CD4-positive, alpha-beta T cell treated with Interleukin-6 at 100 ng/mL for 8 hours (primary cell): ENCODE data around the gene NXPE4.
"Not testable (repeated sequence)": the region's sequence is repeated elsewhere in the genome, so short reads cannot be mapped to it uniquely, and the experiment has no call there.

Source experiments
- DNase-seq: peaks from one replicate; pipeline ENCODE4 v3.0.0-alpha.2; 2020; ENCODE audit warnings: mixed read lengths, low spot score

Gene NXPE4

DNA sequence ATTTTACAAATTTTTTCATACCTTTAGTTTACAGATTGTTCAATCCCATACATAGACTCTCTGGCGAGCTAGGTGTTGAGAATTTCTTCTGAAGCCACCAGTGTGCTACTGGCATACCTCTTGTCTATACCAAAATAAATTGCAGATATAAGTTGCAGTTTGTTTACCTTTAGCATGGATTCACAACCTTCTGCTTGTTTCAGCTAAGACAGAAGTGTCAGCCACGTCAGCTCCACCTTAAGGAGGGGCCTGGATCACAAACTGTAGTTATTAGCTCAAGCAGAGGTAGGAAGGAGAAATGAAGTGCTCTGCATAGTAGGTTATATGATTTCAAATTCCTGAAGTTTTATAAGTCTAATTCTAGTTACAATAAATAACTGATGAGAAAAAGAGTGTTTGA lies at the start of gene NXPE4:
NXPE4 (minus strand) TSS at position 216 of the 400 bp plus-strand sequence. CDS start 1,027 bp downstream, outside the sequence.
- no peak for DNase-seq

- not testable (repeated sequence) for DNase-seq
These were observed 43.9 kb upstream of the NXPE4 start for GRCh38 chr11:114639440-114639839.

DNA sequence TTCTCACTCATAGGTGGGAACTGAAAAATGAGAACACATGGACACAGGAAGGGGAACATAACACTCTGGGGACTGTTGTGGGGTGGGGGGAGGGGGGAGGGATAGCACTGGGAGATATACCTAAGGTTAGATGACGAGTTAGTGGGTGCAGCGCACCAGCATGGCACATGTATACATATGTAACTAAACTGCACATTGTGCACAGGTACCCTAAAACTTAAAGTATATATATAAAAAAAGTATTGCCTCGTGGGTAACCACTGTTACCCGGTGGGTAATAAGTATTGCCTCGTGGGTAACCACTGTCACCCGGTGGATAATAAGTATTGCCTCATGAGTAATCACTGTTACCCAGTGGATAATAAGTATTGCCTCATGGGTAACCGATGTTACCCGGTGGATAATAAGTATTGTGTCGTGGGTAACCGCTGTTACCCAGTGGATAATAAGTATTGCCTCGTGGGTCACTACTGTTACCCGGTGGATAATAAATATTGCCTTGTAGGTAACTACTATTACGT lies 35.9 kb upstream of the NXPE4 start:
- DNase-seq, result not testable (repeated sequence)

GRCh38 chr11:114625294-114625693 lies 29.7 kb upstream of the NXPE4 start:
- DNase-seq, result no peak

GRCh38 chr11:114624455-114625207 lies 29.0 kb upstream of the NXPE4 start:
- DNase-seq, result no peak

DNA sequence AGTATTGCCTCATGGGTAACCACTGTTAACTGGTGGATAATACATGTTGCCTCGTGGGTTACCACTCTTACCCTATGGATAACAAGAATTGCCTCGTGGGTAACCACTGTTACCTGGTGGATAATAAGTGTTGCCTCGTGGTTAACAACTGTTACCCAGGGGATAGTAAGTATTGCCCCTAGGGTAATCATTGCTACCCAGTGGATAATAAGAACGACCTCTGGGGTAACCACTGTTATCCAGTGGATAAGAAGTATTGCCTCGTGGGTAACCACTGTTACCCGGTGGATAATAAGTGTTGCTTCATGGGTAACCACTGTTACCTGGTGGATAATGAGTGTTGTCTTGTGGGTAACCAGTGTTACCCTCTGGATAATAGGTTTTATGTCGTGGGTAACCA lies 28.1 kb upstream of the NXPE4 start:
- no peak for DNase-seq

GRCh38 chr11:114622858-114623257 lies 27.3 kb upstream of the NXPE4 start:
- DNase-seq, result no peak

- no peak for DNase-seq
These were observed 26.6 kb upstream of the NXPE4 start for GRCh38 chr11:114621950-114622809.

DNA sequence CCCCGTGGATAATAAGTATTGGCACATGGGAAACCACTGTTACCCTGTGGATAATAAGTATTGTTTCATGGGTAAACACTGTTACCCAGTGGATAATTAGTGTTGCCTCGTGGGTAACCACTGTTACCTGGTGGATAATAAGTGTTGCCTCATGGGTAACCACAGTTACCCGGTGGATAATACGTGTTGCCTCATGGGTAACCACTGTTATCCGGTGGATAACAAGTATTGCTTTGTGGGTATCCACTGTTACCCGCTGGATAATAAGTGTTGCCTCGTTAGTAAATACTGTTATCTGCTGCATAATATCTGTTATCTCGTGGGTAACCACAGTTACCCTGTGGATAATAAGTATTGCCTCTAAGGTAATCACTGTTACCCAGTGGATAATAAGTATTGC lies 25.5 kb upstream of the NXPE4 start:
- DNase-seq, result no peak

DNA sequence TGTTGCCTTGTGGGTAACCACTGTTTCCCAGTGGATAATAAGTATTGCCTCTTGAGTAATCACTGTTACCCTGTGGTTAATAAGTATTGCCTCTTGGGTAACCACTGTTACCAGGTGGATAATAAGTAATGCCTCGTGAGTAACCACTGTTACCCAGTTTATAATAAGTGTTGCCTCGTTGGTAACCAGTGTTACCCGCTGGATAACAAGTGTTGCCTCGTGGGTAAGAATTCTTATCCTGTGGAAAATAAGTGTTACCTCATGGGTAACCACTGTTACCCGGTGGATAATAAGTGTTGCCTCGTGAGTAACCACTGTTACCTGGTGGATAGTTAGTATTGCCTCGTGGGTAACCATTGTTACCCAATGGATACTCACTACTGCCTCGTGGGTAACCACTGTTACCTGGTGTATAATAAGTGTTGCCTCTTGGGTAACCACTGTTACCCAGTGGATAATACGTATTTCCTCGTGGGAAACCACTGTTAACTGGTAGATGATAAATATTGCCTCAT lies 24.1 kb upstream of the NXPE4 start:
- DNase-seq, result no peak

- DNase-seq, result no peak
These were observed 22.6 kb upstream of the NXPE4 start for GRCh38 chr11:114618139-114618538.

- DNase-seq, result no peak
These were observed 21.9 kb upstream of the NXPE4 start for GRCh38 chr11:114617157-114618124.

GRCh38 chr11:114616516-114616915 lies 20.9 kb upstream of the NXPE4 start:
- no peak for DNase-seq

DNA sequence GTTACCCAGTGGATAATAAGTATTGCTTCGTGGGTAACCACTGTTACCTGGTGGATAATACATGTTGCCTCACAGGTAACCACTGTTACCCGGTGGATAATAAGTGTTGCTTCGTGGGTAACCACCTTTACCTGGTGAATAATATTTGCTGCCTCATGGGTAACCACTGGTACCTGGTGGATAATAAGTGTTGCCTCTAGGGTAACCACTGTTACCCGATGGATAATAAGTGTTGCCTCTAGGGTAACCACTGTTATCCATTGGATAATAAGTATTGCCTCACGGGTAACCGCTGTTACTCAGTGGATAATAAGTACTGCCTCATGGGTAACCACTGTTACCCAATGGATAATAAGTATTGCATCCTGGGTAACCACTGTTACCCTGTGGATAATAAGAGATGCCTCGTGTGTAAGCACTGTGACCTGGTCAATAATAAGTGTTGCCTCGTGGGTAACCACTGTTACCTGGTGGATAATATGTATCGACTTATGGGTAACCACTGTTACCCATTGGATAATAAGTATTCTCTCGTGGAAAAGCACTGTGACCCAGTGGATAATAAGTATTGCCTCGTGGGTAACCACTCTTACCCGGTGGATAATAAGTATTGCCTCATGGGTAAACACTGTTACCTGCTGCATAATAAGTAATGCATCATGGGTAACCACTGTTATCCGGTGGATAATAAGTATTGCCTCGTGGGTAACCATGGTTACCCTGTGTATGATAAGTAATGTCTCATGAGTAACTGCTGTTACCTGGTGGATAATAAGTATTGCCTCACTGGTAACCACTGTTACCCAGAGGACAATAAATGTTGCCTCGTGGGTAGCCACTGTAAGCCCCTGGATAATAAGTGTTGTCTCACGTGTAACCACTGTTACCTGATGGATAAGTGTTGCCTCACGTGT lies 20.1 kb upstream of the NXPE4 start:
- DNase-seq, result no peak

- DNase-seq, result no peak
These were observed 18.6 kb upstream of the NXPE4 start for GRCh38 chr11:114614127-114614720.

- DNase-seq, result not testable (repeated sequence)
These were observed 17.5 kb upstream of the NXPE4 start for GRCh38 chr11:114613094-114613493.

GRCh38 chr11:114612686-114613085 lies 17.1 kb upstream of the NXPE4 start:
- DNase-seq, result no peak

DNA sequence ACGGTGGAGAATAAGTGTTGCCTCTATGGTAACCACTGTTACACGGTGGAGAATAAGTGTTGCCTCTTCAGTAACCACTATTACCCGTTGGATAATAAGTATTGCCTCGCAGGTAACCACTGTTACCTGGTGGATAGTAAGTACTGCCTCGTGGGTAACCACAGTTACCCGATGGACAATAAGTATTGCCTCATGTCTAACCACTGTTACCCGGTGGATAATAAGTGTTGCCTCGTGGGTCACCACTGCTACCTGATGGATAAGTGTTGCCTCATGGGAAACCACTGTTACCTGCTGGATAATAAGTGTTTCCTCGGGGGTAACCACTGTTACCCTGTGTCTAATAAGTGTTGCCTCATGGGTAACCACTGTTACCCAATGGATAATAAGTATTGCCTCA lies 16.6 kb upstream of the NXPE4 start:
- not testable (repeated sequence) for DNase-seq

DNA sequence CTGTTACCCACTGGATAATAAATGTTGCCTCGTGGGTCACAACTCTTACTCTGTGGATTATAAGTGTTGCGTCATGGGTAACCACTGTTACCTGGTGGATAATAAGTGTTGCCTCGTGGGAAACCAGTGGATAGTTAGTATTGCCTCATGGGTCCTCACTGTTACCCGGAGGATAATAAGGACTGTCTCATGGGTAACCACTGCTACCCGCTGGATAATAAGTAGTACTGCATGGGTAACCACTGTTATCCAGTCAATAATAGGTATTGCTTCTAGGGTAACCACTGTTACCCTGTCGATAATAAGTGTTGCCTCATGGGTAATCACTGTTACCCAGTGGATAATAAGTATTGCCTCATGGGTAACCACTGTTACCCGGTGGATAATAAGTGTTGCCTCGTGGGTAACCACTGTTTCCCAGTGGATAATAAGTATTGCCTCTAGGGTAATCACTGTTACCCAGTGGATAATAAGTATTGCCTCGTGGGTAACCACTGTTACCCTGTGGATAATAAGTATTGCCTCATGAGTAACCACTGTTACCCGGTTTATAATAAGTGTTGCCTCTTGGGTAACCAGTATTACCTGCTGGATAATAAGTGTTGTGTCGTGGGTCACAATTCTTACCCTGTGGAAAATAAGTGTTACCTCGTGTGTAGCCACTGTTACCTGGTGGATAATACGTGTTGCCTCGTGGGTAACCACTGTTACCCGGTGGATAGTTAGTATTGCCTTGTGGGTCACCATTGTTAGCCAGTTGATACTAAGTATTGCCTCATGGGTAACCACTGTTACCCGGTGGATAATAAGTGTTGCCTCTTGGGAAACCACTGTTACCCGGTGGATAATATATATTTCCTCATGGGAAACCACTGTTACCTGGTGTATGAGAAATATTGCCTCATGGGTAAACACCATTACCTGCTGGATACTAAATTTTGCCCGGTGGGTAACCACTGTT lies 15.7 kb upstream of the NXPE4 start:
- DNase-seq, result no peak
